ENCODE results near the gene CR1L.
"Not testable (repeated sequence)": the region's sequence is repeated elsewhere in the genome, so short reads cannot be mapped to it uniquely, and the experiment has no call there.

Gene CR1L

GRCh38 chr1:207702317-207702716 lies 57.4 kb downstream of the CR1L start:
- no peaks in the 10 kb centered on the region for H3K9me3 Mint-ChIP-seq

GRCh38 chr1:207703712-207704111 lies 58.8 kb downstream of the CR1L start:
- DNase-seq (ENCODE audit: low spot score in 2 of 2), result no peak
- H3K27me3 Mint-ChIP-seq, result peaks cover 18% of the 10 kb centered on the region
- no peak overlapping the region for H3K27ac Mint-ChIP-seq (ENCODE audit: low read depth)
- H3K9me3 Mint-ChIP-seq, result no peaks in the 10 kb centered on the region
- no peak overlapping the region for H3K4me3 Mint-ChIP-seq
- no peak for ATAC-seq (replicated peaks; ENCODE audit: extremely low read depth, poor library complexity, severe bottlenecking)
- H3K36me3 Mint-ChIP-seq (ENCODE audit: insufficient read depth), result no peaks in the 10 kb centered on the region
- no peaks in the 10 kb centered on the region for H3K4me1 Mint-ChIP-seq

More at GRCh38 chr1:207702317-207702716, 57.4 kb downstream of the CR1L start:
- ATAC-seq (replicated peaks; ENCODE audit: extremely low read depth, poor library complexity, severe bottlenecking) (no peak), DNase-seq (ENCODE audit: low spot score in 2 of 2) (no peak)
- Mint-ChIP-seq H3K4me1 (no peaks in the 10 kb centered on the region), H3K4me3 (no peak overlapping the region), H3K36me3 (ENCODE audit: insufficient read depth) (no peaks in the 10 kb centered on the region), H3K27ac (ENCODE audit: low read depth) (no peak overlapping the region), H3K27me3 (peaks cover 18% of the 10 kb centered on the region)

GRCh38 chr1:207708004-207708403 lies 63.1 kb downstream of the CR1L start:
- H3K4me3 Mint-ChIP-seq; H3K9me3 Mint-ChIP-seq; H3K4me1 Mint-ChIP-seq; H3K36me3 Mint-ChIP-seq (ENCODE audit: insufficient read depth); DNase-seq (ENCODE audit: low spot score in 2 of 2); H3K27ac Mint-ChIP-seq (ENCODE audit: low read depth); ATAC-seq (replicated peaks; ENCODE audit: extremely low read depth, poor library complexity, severe bottlenecking): not testable (repeated sequence)
- H3K27me3 Mint-ChIP-seq, result peaks cover 18% of the 10 kb centered on the region

GRCh38 chr1:207711285-207711684 lies 66.4 kb downstream of the CR1L start:
- Mint-ChIP-seq H3K4me1 (no peaks in the 10 kb centered on the region), H3K36me3 (ENCODE audit: insufficient read depth) (no peaks in the 10 kb centered on the region), H3K9me3 (no peaks in the 10 kb centered on the region), H3K27ac (ENCODE audit: low read depth) (no peak overlapping the region), H3K27me3 (peaks cover 4% of the 10 kb centered on the region), H3K4me3 (no peak overlapping the region)
- ATAC-seq (replicated peaks; ENCODE audit: extremely low read depth, poor library complexity, severe bottlenecking) (no peak), DNase-seq (ENCODE audit: low spot score in 2 of 2) (no peak)

- H3K27me3 Mint-ChIP-seq; ATAC-seq (replicated peaks; ENCODE audit: extremely low read depth, poor library complexity, severe bottlenecking); H3K9me3 Mint-ChIP-seq; H3K4me3 Mint-ChIP-seq; H3K4me1 Mint-ChIP-seq; DNase-seq (ENCODE audit: low spot score in 2 of 2); H3K36me3 Mint-ChIP-seq (ENCODE audit: insufficient read depth); H3K27ac Mint-ChIP-seq (ENCODE audit: low read depth): not testable (repeated sequence)
Measured at GRCh38 chr1:207712701-207713100, 67.8 kb downstream of the CR1L start.

- ATAC-seq (replicated peaks; ENCODE audit: extremely low read depth, poor library complexity, severe bottlenecking) (no peak), DNase-seq (ENCODE audit: low spot score in 2 of 2) (no peak)
- H3K27me3 Mint-ChIP-seq, result no peaks in the 10 kb centered on the region
- no peak overlapping the region for H3K4me3 Mint-ChIP-seq
- no peaks in the 10 kb centered on the region for H3K36me3 Mint-ChIP-seq (ENCODE audit: insufficient read depth)
- no peak overlapping the region for H3K27ac Mint-ChIP-seq (ENCODE audit: low read depth)
- no peaks in the 10 kb centered on the region for H3K4me1 Mint-ChIP-seq
- no peaks in the 10 kb centered on the region for H3K9me3 Mint-ChIP-seq
Measured at GRCh38 chr1:207713529-207713928, 68.6 kb downstream of the CR1L start.

GRCh38 chr1:207719234-207719633 lies 74.3 kb downstream of the CR1L start:
- DNase-seq (ENCODE audit: low spot score in 2 of 2) (no peak), ATAC-seq (replicated peaks; ENCODE audit: extremely low read depth, poor library complexity, severe bottlenecking) (no peak)
- H3K9me3 Mint-ChIP-seq, result no peaks in the 10 kb centered on the region
- H3K27ac Mint-ChIP-seq (ENCODE audit: low read depth), result no peak overlapping the region
- H3K4me1 Mint-ChIP-seq, result no peaks in the 10 kb centered on the region
- peaks cover 8% of the 10 kb centered on the region for H3K27me3 Mint-ChIP-seq
- H3K4me3 Mint-ChIP-seq, result no peak overlapping the region
- no peaks in the 10 kb centered on the region for H3K36me3 Mint-ChIP-seq (ENCODE audit: insufficient read depth)

- H3K9me3 Mint-ChIP-seq; DNase-seq (ENCODE audit: low spot score in 2 of 2); H3K27ac Mint-ChIP-seq (ENCODE audit: low read depth); H3K4me3 Mint-ChIP-seq; ATAC-seq (replicated peaks; ENCODE audit: extremely low read depth, poor library complexity, severe bottlenecking); H3K4me1 Mint-ChIP-seq; H3K36me3 Mint-ChIP-seq (ENCODE audit: insufficient read depth): not testable (repeated sequence)
- H3K27me3 Mint-ChIP-seq, result peaks cover 22% of the 10 kb centered on the region
Measured at GRCh38 chr1:207728200-207728858, 83.4 kb downstream of the CR1L start.

- not testable (repeated sequence) for H3K4me1 Mint-ChIP-seq; ATAC-seq (replicated peaks; ENCODE audit: extremely low read depth, poor library complexity, severe bottlenecking); DNase-seq (ENCODE audit: low spot score in 2 of 2); H3K36me3 Mint-ChIP-seq (ENCODE audit: insufficient read depth); H3K27ac Mint-ChIP-seq (ENCODE audit: low read depth); H3K4me3 Mint-ChIP-seq; H3K9me3 Mint-ChIP-seq; H3K27me3 Mint-ChIP-seq
Measured at GRCh38 chr1:207737503-207738157, 92.7 kb downstream of the CR1L start.

GRCh38 chr1:207738158-207738659 lies 93.3 kb downstream of the CR1L start:
- not testable (repeated sequence) for ATAC-seq (replicated peaks; ENCODE audit: extremely low read depth, poor library complexity, severe bottlenecking); DNase-seq (ENCODE audit: low spot score in 2 of 2); H3K4me3 Mint-ChIP-seq; H3K4me1 Mint-ChIP-seq; H3K27ac Mint-ChIP-seq (ENCODE audit: low read depth); H3K27me3 Mint-ChIP-seq; H3K36me3 Mint-ChIP-seq (ENCODE audit: insufficient read depth); H3K9me3 Mint-ChIP-seq

GRCh38 chr1:207740207-207740606 lies 95.3 kb downstream of the CR1L start:
- Mint-ChIP-seq H3K27me3 (no peaks in the 10 kb centered on the region), H3K4me1 (no peaks in the 10 kb centered on the region), H3K4me3 (no peak overlapping the region), H3K36me3 (ENCODE audit: insufficient read depth) (no peaks in the 10 kb centered on the region), H3K27ac (ENCODE audit: low read depth) (no peak overlapping the region), H3K9me3 (no peaks in the 10 kb centered on the region)
- DNase-seq (ENCODE audit: low spot score in 2 of 2) (no peak), ATAC-seq (replicated peaks; ENCODE audit: extremely low read depth, poor library complexity, severe bottlenecking) (no peak)

GRCh38 chr1:207742850-207743555 lies 98.1 kb downstream of the CR1L start:
- no peak overlapping the region for H3K27ac Mint-ChIP-seq (ENCODE audit: low read depth)
- H3K4me1 Mint-ChIP-seq, result no peaks in the 10 kb centered on the region
- ATAC-seq (replicated peaks; ENCODE audit: extremely low read depth, poor library complexity, severe bottlenecking) (no peak), DNase-seq (ENCODE audit: low spot score in 2 of 2) (no peak)
- no peaks in the 10 kb centered on the region for H3K9me3 Mint-ChIP-seq
- no peaks in the 10 kb centered on the region for H3K36me3 Mint-ChIP-seq (ENCODE audit: insufficient read depth)
- no peak overlapping the region for H3K4me3 Mint-ChIP-seq
- H3K27me3 Mint-ChIP-seq, result no peaks in the 10 kb centered on the region

Data from central memory CD8-positive, alpha-beta T cell (primary cell).